Measurements from ENCODE around the gene TLR3.
"Not testable (repeated sequence)": the region's sequence is repeated elsewhere in the genome, so short reads cannot be mapped to it uniquely, and the experiment has no call there.

The TLR3 gene

DNA sequence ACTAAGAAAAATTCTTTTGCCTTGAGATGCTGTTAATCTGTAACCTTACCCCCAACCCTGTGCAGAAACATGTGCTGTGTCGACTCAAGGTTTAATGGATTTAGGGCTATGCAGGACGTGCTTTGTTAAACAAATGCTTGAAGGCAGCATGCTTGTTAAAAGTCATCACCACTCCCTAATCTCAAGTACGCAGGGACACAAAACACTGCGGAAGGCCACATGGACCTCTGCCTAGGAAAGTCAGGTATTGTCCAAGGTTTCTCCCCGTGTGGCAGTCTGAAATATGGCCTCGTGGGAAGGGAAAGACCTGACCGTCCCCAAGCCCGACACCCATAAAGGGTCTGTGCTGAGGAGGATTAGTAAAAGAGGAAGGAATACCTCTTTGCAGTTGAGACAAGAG is 18.8 kb upstream of the TLR3 start:
- not testable (repeated sequence) for DNase-seq

DNA sequence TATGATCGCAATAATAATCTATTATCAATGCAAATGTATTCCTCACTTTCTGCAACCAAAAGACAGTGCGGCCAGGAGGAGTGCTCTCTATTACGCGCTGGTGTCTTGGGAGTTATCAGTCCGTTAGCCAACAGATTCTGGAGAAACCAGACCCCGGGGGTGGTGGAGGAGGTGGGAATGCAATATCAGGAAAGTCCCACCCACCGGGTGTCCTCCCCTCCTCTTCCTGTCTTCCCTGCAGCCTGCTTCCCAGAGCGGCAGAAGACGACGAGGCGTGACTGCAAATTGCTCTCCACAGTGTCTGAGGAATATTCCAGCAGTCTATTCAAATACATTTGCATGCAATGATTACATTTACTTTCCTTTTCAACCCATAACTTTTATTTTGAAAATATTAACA is 17.9 kb upstream of the TLR3 start:
- DNase-seq = no peak

DNA sequence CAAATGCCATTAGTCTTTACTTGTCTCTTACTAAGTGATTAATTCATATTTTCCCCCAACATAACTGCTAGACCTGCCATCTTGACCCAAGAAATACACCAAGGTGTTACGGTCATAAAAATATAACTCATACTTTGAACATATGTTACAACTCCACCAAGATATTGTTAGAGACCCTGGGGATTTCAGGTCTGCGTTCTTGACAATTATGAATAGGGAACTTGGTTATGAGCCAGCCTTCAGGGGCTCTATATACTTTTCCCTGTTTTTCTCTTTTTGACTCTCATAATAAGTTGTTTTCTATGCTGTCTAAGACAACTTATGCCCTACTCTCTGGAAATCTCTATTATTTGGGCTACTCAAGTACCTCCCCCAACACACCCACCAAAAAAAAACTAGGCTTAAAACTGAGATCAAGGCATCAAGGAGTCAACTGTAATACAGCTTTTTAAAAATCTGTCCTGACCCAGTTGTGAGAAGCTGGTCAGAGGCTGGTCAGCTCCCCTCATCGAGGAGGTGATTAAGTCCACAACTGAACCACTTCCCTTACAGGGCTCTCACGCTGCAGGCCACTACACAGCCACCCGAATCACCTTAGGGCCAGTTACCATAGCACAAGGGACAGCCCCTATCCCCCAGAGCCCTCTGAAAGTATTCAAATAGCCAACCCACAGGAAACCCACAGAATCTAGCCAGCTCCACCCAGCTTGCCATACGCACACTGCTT is 10.5 kb upstream of the TLR3 start:
- no peak for DNase-seq

DNA sequence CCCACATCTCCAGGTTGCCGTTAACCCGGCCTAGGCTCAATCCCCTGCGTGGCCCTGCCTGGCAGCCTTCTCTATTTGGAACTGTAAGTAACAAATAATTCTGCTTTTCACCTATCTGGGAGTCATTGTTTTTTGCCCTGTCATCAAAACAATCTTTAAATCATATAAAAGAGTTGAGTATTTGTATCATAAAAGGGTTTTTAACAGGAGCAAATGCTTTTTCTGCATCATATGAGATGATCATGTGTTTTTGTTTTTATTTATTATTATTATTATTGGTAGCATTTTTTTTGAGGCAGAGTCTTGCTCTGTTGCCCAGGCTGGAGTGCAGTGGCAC is 10.0 kb upstream of the TLR3 start:
- DNase-seq = no peak

DNA sequence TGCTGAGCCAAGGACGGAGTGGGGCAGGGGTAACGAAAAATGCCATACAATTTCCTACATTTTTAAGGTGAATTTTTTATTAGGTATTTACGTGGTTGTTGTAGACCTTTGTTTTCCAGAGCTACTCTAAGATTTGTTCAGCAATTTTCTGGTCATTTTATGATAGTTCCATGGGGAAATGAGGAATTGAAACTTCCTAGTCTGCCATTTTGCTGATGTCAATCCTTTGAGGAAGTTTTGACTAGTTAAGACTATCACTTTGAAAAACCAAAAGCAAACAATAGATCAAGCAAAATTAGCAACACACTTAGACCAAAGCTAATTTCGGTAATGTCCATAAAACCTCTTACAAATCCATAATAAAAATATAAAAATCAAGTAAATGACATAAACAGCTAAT is 7.0 kb upstream of the TLR3 start:
- DNase-seq = no peak

DNA sequence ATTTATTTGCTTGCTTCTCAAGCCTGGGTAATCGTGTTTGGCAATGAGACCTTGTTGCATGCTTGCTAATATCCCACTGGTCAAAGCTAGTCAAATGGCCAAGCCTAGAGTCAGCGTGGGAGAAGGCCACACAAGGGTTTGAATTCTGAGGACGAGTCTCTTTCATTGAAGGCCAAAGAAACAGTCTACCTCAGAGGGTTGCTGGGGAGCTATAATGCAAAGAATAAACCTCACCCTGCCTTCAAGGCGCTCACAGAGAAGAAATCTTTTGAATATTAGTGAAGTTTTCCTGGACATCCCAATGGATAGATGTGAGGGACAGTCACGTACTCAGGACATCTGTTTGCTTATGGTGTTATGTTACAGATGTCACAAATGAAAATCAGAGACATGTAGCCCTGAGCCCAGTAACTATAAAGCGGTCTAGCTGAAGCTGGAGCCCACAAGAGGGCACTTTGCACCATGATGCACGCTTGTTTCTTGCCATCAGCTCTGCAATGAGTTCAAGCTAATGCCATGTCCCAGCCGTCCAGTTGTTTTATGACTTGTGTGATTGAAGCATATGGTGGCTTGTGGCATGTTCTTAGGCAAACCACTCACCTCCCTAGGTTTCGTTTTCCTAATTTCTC is 1.1 kb upstream of the TLR3 start:
- DNase-seq = no peak

DNA sequence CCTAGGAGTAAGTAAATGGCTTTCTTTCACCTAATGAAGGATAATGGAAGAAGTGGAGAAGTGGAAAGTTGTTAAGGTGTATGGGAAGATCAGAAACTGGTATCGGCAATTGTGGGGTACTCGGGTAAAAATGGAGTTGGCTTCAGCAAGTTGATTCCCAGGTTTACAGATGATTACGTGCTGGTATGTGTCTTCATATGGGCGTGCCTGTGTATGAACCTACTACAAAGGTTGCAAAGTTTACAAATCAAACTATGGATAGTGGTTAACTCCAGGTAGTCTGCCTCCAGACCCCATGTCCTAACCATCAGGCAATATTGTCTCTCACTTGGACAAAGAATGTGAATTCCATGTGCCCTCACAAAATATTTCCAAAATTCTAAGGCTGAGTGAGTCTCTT is 773 bp downstream of the TLR3 start:
- no peak for DNase-seq

DNA sequence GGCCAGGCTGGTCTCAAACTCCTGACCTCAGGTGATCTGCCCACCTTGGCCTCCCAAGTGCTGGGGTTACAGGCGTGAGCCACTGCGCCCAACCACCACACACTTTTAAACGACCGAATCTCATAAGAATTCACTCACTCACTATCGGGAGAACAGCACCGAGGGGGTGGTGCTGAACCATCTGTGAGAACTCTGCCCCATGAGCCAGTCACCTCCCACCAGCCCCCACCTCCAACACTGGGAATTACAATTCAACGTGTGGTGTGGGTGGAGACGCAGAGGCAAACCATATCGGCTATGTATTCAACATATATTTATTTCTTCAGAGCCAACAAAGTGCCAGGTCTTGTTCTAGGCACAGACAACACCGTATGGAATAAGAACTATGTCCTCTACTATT is 3.6 kb downstream of the TLR3 start:
- no peak for DNase-seq

DNA sequence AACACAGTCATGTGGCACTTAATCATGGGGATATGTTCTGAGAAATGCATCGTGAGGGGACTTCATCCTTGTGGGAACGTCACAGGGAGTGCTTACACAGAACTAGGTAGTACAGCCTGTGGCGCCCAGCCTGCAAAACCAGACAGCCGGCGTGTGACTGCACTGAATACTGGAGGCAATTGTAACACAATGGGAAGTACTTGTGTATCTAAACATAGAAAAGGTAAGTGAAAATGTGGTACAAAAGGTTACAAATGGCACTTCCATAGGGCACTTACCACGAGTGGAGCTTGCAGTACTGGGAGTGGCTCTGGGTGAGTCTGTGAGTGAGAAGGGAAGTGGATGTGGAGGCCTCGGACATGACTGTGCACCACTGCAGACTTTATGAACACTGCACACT is 5.2 kb downstream of the TLR3 start:
- no peak for DNase-seq

DNA sequence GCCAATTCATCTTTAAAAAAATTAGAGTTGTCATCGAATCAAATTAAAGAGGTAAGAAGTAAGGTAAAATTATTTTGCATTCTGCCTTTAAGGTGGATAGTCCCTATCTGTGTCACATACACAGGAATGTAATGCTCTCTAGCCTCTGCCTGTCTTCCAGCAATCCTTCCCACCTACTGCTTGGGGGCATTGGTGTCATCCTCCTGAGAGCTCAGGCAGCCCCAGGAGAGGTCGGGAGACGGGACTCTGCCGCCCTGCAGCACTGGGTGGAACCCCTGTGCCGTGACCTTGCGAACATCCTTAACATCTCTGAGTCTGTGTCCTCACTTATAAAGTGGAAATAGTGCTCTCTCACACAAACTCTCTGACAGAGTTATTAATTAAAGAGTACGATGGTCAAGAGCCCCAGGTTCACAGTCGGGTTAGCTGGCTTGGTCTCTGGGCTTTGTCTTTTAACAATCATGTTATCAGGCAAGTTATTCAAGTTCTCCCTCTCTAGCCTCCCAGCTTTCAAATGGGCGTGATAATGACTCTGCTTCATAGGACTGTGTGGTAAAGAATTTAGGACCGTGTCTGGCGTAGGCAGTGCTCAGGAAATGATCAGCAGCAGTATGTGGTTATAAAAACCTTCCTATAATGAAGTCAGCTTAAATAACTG is 10.2 kb downstream of the TLR3 start:
- no peak for DNase-seq

DNA sequence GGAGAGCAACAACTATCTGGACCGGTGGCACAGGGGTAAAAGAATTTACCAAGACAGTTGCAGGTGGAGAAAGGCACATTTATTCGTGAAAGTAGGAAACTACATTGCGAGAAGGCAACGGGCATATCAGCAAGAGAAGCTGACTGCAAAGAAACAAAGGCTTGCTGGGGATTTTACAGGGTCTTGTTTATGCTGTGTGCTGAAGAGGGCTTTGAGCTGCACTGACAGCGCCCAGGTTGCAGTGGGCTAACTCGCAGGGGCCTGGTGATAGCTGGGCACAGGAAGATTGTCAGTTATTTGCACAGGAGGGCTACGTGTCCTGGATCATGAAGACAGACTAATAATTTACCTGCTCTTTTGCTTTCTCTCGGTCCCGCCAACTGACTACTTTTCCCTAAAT is 10.7 kb downstream of the TLR3 start:
- DNase-seq = no peak

DNA sequence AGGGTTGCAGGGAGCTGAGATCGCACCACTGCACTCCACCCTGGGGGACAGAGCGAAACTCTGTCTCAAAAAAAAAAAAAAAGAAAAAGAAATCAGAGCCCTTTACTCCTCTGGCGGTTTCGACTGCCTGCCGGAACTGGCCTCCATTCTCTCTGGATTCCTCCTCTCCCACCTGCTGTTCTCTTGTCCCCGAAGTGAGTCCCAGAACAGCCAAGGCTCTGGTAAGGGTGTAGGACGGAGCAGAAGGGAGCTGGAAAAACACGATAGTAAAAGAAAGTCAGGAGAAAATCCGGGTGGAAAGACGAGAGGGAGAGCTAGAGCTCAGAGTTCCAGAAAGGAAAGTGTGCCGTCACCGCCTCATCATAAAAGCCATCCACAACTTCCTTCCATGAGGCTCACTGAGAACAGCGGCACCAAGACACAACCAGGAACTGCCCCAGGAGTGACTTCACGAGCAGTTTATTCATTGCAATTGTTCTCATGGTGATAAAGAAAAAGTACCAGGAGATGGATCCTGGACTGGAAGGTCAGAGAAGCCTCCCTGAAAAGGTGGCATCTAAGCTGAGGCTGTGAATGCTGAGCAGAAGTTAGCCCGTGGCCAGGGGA is 12.3 kb downstream of the TLR3 start:
- no peak for DNase-seq

DNA sequence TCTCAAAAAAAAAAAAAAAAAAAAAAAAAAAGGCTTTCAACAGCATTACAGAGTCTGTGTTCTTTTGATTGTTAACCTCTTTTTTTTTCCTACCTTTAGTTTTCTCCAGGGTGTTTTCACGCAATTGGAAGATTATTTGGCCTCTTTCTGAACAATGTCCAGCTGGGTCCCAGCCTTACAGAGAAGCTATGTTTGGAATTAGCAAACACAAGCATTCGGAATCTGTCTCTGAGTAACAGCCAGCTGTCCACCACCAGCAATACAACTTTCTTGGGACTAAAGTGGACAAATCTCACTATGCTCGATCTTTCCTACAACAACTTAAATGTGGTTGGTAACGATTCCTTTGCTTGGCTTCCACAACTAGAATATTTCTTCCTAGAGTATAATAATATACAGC is 13.3 kb downstream of the TLR3 start:
- DNase-seq = no peak

DNA sequence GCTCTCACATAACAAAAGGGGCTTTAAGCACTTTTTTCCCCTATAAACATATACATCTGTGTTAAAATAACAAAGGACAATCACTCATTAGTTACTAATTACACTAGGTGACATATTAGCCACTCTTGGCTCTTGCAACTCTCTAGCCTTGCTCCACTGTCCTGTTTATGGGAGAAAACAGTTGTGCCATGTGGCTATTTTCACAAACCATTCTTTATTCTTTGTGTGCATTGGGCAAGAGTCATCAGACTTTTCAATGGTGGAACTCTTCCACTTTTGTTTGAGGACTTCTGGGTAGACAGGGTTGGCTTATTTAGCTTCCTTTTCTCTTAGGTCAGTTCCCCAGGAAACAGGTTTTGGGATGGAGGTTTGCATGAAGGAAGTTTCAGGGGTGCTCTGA is 19.6 kb downstream of the TLR3 start:
- no peak for DNase-seq

DNA sequence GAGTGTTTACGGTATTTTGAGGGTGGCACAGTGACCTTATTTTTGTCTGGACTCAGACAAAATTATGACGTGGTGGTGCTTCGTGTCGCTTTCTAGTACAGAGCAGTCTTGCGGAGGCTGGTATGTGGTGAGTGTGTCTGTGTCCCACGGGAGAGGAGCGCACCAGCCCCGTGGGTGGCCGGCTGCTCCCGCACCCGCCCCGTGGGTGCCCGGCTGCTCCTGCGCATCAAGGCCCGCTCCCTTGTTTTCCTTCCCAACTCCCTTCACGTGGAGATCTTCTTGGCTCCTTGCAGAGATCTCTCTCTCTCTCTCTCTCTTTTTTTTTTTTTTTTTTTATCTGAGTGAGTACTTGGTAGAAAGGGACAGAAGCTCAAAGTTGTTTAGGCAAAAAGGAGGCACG is 23.3 kb downstream of the TLR3 start:
- DNase-seq = no peak

DNA sequence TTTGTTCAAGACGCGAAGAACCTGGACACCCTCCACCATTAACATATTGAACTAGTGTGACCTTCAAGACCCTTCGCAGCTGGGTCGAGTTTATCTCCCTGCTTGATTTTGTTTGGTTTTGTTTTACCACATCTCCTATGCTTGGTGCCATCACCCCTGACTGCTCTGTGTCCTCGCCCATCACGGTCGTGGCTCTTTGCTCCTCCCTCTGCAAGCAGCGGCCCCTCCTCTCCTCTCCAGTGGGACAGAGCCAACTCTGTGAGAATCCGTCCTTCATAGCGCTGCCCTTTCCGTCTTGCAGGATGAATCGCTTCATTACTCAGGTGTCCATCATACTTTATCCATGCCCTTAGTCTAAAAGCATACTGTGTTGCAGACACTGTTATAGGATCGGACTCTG is 26.4 kb downstream of the TLR3 start:
- DNase-seq = no peak

DNA sequence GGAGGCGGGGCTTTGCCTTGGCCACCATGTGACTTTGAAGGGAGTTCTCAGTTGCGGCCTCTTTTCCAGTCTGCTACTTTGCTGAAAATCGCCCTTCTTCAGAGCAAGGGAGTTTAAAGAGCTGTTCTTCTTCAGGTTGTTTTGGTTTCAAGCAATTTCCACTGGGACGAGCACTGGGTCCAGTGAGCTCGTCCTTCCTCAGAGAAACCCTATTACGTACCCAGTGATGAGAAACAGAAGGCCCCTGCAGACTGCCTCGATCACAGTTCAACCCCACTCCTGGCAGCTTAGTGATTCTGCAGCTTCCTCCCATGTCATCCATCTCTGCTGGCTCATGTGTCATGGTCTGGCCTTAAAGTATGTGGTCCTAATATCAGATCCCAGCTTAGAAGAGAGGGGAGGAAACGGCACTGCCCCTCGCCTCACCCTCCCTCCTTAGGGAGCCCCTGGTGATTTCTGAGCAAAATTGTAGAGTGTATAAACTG is 27.8 kb downstream of the TLR3 start:
- DNase-seq = no peak

DNA sequence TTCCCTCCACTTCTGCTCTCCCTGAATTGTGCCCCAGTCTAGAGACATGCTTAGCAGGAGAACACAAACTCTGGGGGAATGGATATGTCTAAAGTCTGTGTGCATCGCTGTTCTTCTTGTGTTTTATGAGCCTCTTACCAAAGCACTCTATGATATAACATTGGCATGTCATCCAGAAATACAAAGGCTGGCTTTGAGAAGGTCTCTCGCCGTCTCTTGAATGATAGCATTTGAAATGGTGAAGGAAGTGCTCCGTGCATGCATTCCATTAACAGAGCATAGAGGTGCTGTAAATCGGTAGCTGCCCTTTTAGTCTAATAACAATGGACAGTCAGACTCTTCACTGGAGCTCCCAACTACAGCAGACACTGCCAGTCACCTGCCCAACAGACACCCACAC is 28.4 kb downstream of the TLR3 start:
- DNase-seq = no peak

DNA sequence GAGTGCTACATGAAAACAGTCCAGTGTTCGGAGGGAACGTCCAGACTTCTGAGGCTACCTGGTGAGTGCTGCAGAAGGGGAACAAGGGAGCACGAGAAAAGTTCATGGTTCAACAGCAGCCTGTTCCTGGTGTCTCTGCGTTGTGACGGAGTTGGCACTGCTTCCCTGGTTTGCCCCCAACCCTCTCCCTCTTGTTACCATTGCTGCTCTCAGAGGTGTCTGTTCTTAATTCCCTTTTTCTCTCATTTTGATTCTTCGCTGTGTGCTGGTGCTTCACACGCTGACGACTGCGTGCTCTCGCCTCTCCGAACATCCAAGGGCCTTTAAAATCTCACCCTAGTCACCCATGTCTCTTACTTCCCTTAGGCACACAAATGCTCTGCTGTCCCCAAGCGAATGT is 34.0 kb downstream of the TLR3 start:
- no peak for DNase-seq

DNA sequence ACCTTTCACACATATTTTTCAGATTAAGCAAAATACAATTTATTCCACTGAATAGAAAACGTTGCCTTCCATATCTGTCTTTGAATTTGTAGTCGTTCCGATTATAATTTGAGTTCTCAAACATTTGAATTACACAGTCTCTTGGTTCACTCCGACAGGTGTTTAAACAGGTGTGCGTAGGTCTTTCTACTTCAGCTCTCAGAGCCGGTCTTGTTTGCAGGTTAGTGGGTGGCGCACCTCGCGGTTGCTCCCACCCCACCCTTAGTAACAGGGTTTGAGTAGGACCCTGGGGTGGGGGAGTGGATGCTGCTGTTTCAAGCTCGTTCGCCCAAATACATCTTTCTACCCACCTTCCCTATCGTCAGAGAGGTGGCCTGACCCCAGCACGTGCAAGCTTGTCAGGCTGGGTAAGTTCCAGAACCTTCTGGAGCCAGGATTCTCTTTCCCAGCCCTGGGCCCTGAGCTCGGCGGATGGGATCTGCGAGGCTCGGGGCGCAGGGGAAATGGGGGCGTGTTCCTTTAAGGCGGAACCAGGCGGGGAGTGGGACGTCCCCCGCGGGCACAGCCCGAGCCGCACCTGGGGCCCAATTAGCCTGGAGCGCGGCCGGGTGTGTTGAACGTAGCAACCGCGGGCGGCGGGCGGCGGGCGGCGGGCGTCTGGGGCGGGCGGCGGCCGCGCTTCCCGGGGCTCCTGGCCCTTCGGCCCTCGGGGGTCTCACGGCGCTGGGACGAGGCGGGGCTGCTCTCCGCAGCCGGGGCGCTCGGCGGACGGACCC is 35.3 kb downstream of the TLR3 start, which contains the start of gene FAM149A:
Gene FAM149A, plus strand, starts transcription at position 591 of the 776 bp plus-strand sequence.
- DNase-seq = peak; percentile 69

DNA sequence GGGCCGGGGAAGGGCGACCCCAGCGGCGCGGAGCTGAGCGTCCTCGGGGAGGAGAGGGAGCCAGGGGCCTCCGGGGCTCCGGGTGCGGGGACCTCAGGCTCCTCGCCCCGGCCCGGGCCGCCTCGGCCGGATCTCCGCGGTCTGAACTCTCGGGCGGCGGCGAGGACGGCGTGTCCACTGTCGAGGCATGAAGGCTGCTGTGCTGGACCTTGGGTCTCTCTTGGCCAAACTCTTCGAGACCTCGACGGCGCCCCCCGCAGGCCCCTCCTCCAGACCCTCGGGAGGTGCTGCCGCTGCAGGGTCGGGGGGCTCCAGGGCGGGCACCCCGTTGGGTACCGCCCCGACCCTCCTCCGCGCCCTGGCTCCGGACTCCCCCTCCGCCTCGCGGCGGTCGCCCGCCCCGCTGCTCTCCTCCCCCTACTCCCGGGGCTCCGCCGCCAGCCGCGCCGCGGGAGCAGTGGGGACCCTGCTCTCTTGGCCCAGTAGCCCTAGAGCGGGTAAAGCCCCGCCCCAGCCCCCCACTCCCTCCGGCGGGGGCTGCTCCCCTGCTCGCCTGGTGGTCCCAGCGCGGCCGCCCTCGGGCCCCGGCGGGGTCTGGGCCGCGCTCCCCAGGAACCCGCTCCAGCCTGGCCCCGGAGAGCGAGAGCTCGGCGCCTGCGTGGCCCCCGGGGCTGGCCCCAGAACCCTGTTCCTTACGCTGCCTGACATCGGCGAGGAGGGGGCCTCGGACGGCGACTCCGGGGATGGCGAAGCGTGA is 36.1 kb downstream of the TLR3 start:
- no peak for DNase-seq

DNA sequence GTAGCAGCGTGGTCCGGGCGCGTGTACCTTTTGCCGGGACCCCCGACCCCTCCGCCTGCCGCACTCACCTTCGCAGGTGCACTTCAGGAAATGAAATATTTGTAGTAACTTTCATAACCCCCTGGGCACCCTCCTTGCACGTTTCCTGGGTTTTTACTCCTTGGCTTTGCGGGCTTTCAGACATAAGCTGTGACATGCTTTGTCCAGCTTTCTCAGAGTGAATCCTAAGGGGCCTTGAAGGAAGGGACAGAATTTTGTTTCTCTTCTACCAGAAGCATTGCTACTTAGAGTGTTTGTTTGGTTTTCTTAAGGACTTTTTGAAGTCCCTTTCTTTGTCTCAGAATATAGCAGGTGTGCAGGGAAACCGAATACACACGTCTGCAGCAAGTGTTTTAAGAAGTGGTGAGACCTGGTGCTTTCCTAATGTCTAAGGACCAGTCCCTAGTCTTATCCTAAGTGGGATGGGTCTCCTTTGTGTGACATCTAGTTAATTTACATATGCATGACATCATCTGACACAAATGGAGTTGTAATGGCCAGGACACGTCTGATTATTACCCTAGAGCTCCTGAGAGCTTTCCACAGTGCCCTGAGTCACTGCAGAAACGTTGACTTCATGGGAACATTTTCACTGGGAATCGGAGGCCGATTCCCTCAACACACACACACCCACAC is 36.8 kb downstream of the TLR3 start:
- no peak for DNase-seq
